ENCODE measurements around the gene RAB11FIP5.
"Not testable (repeated sequence)": the region's sequence is repeated elsewhere in the genome, so short reads cannot be mapped to it uniquely, and the experiment has no call there.

The RAB11FIP5 gene

DNA sequence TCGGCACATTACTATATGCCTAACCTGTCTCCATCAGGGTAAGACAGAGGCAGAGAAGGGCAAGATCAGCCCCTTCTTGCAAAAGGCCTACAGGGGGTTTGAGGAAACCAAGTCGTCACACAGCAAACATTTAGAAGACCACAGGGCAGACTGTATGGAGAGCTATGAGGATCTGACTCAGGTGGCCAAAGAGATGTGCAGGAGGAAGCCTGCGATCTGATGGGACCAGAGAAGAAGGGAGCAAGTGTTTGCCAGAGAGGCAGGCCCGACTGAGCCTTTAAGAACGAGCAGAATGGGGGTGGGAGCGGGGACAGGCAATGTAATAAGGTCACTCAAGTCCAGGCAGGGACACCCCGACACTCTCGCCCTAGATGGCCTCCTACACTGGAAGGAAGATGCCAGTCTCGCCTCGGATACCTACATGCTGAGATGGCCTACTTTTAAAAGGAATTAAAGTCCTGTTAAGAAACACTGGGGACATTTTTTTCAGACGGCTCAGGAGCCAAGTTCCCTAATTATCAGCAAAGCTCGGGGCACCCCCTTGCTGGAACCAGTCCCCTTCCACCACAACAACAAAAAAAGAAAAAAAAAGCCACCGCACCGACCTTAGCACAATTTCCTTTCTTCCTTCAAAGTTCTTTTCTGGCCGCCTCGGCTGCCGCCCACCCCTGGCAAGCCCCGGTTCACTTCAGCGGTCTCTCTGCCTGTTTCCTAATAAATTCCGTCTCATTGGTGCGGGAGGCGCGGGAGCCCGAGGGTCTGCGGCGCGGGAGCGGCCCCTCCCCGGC, 42.7 kb downstream of the RAB11FIP5 start:
- peak; percentile 29 for DNase-seq

GRCh38 chr2:73069041-73069854, 43.5 kb downstream of the RAB11FIP5 start:
- no peak for DNase-seq

DNA sequence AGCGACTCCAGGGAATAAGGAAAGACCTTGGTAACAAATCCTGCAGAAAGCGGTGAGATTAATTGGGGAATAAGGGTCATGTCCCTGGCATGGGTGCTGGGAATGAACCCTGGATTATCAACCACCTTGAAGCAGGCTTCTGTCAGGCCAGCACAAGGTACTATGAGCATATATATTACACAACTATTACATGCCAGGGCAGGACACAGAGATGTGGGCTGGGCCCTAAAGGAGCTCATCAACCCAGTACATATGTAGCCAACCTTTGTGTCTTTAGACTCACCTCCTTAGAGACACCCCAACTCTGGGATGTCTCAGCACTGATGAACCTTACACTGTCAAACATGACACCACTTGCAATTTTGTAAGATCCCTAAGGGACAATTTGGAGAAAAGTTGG, 44.6 kb downstream of the RAB11FIP5 start:
- DNase-seq, result no peak

DNA sequence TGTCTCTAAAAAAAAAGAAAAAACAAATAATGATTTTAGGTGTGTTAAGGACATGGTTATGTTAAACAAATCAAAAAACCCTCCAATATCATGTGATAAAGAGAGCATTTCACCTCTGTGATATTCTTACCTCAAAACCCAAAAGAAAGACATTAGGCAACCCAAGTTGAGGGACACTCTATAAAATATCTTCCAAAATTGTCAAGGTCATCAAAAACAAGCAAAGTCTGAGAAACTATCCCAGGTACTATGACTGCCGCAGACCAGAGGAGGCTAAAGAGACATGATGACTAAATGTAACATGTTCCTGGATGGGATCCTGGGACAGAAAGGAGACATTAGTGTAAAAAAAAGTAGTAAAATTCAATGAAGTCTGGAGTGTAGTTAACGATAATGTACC, 45.7 kb downstream of the RAB11FIP5 start:
- no peak for DNase-seq

GRCh38 chr2:73065070-73065469, 47.7 kb downstream of the RAB11FIP5 start:
- not testable (repeated sequence) for DNase-seq

- no peak for DNase-seq
Observed at GRCh38 chr2:73063909-73064875, 48.6 kb downstream of the RAB11FIP5 start.

- DNase-seq, result no peak
Observed at GRCh38 chr2:73063472-73063871, 49.3 kb downstream of the RAB11FIP5 start.

- DNase-seq, result no peak
Observed at GRCh38 chr2:73059106-73059505, 53.6 kb downstream of the RAB11FIP5 start.

- no peak for DNase-seq
Observed at GRCh38 chr2:73054980-73055379, 57.8 kb downstream of the RAB11FIP5 start.

DNA sequence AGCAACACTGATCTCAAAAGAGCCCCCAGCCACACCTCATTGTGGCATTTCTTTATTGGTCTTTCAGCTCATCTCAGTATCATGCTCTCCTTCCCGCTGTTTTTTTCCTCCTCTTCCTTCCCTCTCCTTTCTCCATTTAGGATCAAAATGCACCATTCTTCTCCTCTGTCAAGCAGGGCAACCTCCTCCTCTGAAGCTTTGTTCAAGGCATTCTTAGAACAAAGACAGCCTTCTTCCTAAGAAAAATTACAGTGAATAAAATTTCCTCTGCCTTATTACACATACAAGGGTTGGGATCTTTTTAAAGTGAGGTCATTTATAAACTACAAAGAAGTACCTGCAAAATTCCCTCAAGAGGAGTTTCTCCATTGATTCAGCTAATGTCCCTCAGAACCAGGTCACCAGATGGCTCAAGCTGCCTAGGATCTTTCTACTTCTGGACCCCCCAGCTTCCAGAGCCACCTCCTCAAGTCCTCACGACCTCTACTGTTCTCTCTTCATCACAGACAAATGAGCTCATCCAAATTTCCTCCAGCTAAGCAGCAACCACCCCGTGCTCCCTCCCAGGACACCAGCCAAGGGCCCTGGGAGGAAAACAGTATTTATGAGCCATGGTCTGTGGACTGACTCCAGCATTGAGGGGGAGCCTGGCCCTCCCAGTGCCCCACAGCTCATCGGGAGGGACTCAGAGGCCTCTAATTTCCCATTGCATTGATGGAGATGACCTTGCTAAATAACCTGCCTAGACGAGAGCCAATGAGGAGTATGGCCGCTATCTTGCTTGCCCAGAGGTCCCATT, 59.2 kb downstream of the RAB11FIP5 start:
- DNase-seq, result no peak

DNA sequence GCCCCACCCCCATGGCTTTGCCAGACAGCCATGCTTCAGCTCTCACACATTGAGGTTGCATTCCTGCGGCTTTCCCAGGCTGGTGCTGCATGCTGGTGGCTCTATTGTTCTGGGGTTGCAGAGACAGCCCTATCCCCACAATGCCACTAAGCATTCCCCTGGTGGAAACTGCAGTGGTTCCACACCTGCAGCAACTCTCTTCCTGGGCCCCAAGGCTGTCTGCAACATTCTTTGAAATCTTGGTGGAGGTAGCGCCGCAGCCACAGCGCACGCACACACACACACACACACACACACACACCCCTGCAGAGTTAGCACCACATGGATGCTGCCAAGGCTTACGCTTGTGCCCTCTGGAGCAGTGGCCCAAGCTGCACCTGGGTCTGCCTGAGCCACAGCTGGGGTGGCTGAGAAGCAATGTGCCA, 62.6 kb downstream of the RAB11FIP5 start:
- no peak for DNase-seq

GRCh38 chr2:73043929-73044832, 68.6 kb downstream of the RAB11FIP5 start:
- no peak for DNase-seq

- DNase-seq, result no peak
Observed at GRCh38 chr2:73043276-73043675, 69.5 kb downstream of the RAB11FIP5 start.

- no peak for DNase-seq
Observed at GRCh38 chr2:73037947-73038585, 74.7 kb downstream of the RAB11FIP5 start.

GRCh38 chr2:73036766-73037165, 76.0 kb downstream of the RAB11FIP5 start:
- no peak for DNase-seq

DNA sequence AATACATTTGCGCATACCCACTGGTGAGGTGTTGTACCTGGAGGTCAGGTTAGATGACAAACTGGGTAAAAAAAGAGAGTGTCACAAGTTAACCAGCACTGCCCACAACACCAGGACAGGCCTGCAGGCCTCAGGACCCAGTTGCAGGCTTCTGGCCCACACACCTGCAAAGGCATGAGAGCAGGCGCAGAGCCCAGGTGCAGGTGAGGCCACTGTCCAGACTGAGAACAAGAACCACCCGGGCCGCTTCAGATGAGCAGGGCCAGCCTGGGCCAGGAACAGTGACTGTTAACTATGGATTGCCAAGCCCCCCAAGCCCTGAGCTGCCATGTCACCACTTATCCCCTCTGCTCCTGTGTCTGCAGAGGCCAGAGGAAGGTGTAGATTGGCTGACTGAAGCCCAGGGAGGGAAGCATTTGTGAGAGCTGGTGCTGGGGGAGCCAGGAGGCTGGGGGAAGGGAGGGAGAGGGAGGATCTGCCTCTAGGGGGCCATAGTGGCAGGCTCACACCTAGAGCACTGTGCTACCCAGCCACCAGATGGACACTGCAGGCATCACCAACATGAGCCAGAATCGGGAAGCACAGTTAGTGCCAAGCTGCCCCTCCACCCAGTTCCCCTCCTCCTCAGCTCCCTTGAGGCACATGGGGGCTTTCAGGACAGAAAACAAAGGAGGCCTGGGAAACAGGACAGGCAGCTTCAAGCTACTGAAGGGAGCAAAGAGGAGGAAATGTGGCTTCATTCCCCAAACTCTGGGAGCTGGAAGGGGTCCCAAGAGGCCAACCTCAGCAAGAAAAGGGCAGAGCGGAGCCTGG, 76.6 kb downstream of the RAB11FIP5 start:
- no peak for DNase-seq

DNA sequence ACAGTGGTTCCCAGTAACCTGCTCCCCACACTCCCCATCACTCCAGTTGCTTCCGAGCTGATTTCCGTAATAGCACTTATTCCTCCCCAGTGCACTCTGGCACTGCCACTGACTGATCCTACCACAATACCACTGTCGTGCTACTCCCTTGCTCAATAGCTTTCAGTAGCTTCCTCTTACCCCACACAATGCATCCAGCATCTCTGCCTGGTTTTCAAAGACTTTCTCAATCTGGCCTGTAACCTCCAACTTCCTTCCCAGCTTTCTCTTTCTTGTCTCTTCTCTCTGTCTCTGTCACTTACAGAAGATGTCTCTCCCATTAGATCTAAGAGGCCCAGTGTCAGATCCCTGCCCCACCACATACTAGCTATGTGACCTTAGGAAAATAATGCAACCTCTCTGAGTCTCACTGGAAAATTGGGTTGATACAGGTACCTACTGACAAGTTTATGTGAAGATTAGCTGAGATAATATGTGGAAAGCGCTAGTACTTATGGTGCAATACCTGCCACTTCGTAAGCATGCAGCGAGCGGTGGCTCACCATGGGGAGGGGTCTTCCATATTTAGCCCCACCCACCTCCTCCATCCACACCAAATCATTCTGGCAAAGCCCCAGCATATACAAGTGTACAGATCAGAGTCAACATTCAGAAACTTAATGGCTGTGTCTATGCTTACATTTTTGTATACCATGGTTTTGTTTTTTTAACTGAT, 77.9 kb downstream of the RAB11FIP5 start:
- DNase-seq, result peak; percentile 91

DNA sequence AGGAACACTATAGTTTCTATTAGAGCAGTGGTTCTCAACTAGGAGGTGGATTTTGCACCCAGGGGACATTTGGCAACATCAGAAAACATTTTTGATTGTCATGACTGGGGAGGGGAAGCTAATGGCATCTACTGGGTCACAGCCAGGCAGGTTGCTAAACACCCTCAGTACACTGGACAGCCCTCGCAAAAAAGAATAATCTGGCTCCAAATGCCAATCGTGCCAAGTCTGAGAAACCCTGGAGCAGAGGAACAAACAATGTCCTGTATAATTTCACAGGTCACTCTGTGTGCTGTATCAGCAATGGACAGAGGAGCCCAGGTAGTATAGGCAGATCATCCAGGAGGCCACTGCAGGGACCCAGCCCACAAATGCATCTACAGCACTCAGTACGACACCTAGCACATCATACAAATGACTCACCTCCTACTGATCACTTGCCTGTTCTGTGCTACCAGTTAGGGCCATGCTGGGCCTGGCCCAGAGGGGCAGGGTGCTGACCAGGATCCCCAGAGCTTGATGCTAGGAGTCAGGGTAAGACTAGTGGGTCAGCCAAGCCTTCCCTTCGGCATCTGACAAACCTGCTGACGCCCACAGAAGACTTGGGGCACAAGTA, 78.9 kb downstream of the RAB11FIP5 start:
- DNase-seq, result peak; percentile 23
